H1 (cell line): Measurements from ENCODE around the gene NAA16.

Source experiments
- CTBP2 ChIP-seq: IDR thresholded peaks from 2 replicates; pipeline ENCODE4 v1.7.0; 2011; ENCODE audit warnings: borderline replicate concordance, mild to moderate bottlenecking, moderate library complexity, mixed read lengths, low read length; ENCODE audit not compliant: insufficient read depth, insufficient read length
- RNF2 ChIP-seq: fragments of 200-900, 300-1000 bp; sonication (generic); IDR thresholded peaks from 2 replicates; pipeline ENCODE4 v1.7.1; 2016; ENCODE audit warnings: borderline replicate concordance, low read depth, mild to moderate bottlenecking, antibody characterized with exemption, low read length; ENCODE audit not compliant: poor library complexity, severe bottlenecking; ENCODE audit errors: missing control alignments
- SIX5 ChIP-seq: IDR thresholded peaks from 2 replicates; pipeline ENCODE4 v1.6.1; 2011; ENCODE audit warnings: mild to moderate bottlenecking, low read depth, low read length
- TF ChIP-seq, protein P1 (sequence below), 3 experiments: IDR thresholded peaks; 1 replicate in 2 of 3; 2 replicates in 1 of 3; pipeline versions ENCODE4 v1.5.1 to v1.6.1; 2011; ENCODE audit warnings: low read length in 3 of 3, mild to moderate bottlenecking in 3 of 3, inconsistent platforms in 2 of 3, low read depth in 1 of 3, moderate library complexity in 1 of 3; ENCODE audit not compliant: insufficient read depth in 1 of 3; ENCODE audit errors: control extremely low read depth in 1 of 3

DNA sequence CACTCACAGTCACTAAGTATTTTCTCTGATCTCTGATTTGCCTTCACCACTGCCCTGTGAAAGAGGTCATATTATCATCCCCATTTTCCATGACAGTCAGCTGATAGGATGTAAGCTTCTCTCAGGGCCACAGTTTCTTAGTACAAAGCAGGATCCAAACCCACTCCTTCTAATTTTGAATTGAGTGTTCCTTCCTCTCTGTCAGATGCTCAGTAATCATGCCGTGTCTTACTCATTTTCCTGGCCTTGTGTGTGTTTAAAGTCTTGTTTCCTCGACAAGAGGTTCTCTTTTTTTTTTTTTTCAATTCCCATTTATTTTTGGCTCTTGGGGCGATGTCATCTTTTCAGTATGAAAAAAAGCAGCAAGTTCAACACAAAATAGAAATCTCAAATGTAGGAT is 72.3 kb downstream of the NAA16 start:
- TF ChIP-seq SIX5: no peak
- no peak for TF ChIP-seq RNF2
- TF ChIP-seq, protein P1, sequence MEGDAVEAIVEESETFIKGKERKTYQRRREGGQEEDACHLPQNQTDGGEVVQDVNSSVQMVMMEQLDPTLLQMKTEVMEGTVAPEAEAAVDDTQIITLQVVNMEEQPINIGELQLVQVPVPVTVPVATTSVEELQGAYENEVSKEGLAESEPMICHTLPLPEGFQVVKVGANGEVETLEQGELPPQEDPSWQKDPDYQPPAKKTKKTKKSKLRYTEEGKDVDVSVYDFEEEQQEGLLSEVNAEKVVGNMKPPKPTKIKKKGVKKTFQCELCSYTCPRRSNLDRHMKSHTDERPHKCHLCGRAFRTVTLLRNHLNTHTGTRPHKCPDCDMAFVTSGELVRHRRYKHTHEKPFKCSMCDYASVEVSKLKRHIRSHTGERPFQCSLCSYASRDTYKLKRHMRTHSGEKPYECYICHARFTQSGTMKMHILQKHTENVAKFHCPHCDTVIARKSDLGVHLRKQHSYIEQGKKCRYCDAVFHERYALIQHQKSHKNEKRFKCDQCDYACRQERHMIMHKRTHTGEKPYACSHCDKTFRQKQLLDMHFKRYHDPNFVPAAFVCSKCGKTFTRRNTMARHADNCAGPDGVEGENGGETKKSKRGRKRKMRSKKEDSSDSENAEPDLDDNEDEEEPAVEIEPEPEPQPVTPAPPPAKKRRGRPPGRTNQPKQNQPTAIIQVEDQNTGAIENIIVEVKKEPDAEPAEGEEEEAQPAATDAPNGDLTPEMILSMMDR (IDR thresholded peaks at IDR 0.05; ENCODE audit: control extremely low read depth in 1 of 3, insufficient read depth in 1 of 3, low read depth in 1 of 3, low read length in 3 of 3): no peak
- no peak for TF ChIP-seq CTBP2
